Adrenal gland (tissue), 12 donors: ENCODE results near the gene TNNT2. TPM values are rescaled to one million over a fixed set of nuclear protein-coding genes. Genes with fewer than 3 reads are reported as not detected.

Experiments used
- DNase-seq, 7 donors: peaks; one replicate each; pipeline ENCODE4 v3.0.0-alpha.2; 2019 to 2020
- H3K27ac ChIP-seq, 5 donors: fragments of 200-600 bp; sonication (generic) in 4 of 5; 1 replicate in 3 of 5; 2 replicates in 2 of 5; pipeline versions ENCODE4 v1.5.1 to v1.8.0; 2016 to 2020; ENCODE audit warnings: mild to moderate bottlenecking in 1 of 5
- H3K27me3 ChIP-seq: fragments of 200-600 bp; 2 replicates; pipeline ENCODE4 v1.8.0; 2021
- H3K36me3 ChIP-seq, 2 donors: fragments of 200-600 bp; replicated peaks in 1 of 2; 1 replicate in 1 of 2; 2 replicates in 1 of 2; pipeline versions ENCODE4 v1.5.1 to v1.8.0; 2018 to 2022
- H3K4me1 ChIP-seq, 2 donors: fragments of 200-600 bp; replicated peaks in 1 of 2; 1 replicate in 1 of 2; 2 replicates in 1 of 2; pipeline versions ENCODE4 v1.5.1 to v1.8.0; 2018 to 2021
- H3K4me3 ChIP-seq, 4 donors: fragments of 200-600 bp; sonication (generic) in 3 of 4; one replicate each; pipeline ENCODE4 v1.5.1; 2016 to 2018
- H3K9me3 ChIP-seq, 3 donors: fragments of 200-600 bp; sonication (generic) in 1 of 3; replicated peaks in 1 of 3; 1 replicate in 2 of 3; 2 replicates in 1 of 3; pipeline versions ENCODE4 v1.5.1 to v1.8.0; 2016 to 2021
- POLR2A ChIP-seq, 2 donors: fragments of 450-650 bp; IDR thresholded peaks; one replicate each; pipeline ENCODE4 v1.6.1; 2017; ENCODE audit warnings: antibody characterized with exemption in 2 of 2, mild to moderate bottlenecking in 2 of 2, moderate library complexity in 1 of 2
- WGBS, 4 donors: extraction: QIAGEN DNeasy Blood & Tissue Kit in 2 of 4; methylation state at CpG; one replicate each; pipeline versions ENCODE4 v1.1.5 to v1.1.7; 2013 to 2017; 5-methylcytosine and 5-hydroxymethylcytosine counted together
- intact Hi-C, 2 donors: fragments of 100-400 bp; cut with DNase I; formaldehyde crosslinking; loops; one replicate each; pipeline versions ENCODE4 v1.14.1 to v1.15.0; 2022 to 2023
- polyA plus RNA-seq, 3 donors: library from polyadenylated mRNA; stranded (reverse); fragments of 200-250 nt in 2 of 3; fragments of 350-450 nt in 1 of 3; fragmentation: Illumina TruSeq in 1 of 3; extraction: RNeasy Lipid Tissue Mini Kit (QIAGEN cat#74804) in 1 of 3; gene quantifications; one replicate each; pipeline ENCODE4 v1.2.3, GENCODE V29; 2013 to 2014
- total RNA-seq, 9 donors: library from RNA; depleted of rRNA in 4 of 9; stranded (reverse); fragments of >200 nt in 4 of 9; fragments of 120-200 nt in 1 of 9; fragmentation: NEBNext Ultra II Directional in 1 of 9; extraction: Animal tissue kit (Norgen Biotek cat#: 25700) in 1 of 9; gene quantifications; one replicate each; pipeline versions ENCODE4 v1.1.0 to v1.2.4, GENCODE V29; 2013 to 2023
- TF ChIP-seq, protein P1 (sequence below), 6 experiments: fragments of 450-650 bp in 4 of 6; fragments of 200-600 bp in 2 of 6; sonication (generic) in 1 of 6; IDR thresholded peaks; 1 replicate in 5 of 6; 2 replicates in 1 of 6; pipeline versions ENCODE4 v1.5.1 to v1.8.0; 2016 to 2021; ENCODE audit warnings: antibody characterized with exemption in 6 of 6, mild to moderate bottlenecking in 2 of 6, moderate library complexity in 1 of 6
- donor health status: healthy with polysubstance abuse.
- donor health status: Bipolar disorder and iron deficiency.
- donor health status: DM: yes; HTN: yes; CAD: no.
- donor health status: DM: no; HTN: no; CAD: no.
- donor health status: DM: no; HTN: no; CAD: no.
- donor health status: DM: yes; HTN: yes; CAD: no.

TNNT2 gene
- total and polyA plus RNA-seq, 12 donors: 0.39 to 37.3 (median 3.8) TPM; not detected in 2

- H3K27ac ChIP-seq: no peak overlapping the region
- intact Hi-C loops: no loop called here
- no peak for TF ChIP-seq POLR2A (IDR thresholded peaks at IDR 0.05)
- TF ChIP-seq, protein P1, sequence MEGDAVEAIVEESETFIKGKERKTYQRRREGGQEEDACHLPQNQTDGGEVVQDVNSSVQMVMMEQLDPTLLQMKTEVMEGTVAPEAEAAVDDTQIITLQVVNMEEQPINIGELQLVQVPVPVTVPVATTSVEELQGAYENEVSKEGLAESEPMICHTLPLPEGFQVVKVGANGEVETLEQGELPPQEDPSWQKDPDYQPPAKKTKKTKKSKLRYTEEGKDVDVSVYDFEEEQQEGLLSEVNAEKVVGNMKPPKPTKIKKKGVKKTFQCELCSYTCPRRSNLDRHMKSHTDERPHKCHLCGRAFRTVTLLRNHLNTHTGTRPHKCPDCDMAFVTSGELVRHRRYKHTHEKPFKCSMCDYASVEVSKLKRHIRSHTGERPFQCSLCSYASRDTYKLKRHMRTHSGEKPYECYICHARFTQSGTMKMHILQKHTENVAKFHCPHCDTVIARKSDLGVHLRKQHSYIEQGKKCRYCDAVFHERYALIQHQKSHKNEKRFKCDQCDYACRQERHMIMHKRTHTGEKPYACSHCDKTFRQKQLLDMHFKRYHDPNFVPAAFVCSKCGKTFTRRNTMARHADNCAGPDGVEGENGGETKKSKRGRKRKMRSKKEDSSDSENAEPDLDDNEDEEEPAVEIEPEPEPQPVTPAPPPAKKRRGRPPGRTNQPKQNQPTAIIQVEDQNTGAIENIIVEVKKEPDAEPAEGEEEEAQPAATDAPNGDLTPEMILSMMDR (IDR thresholded peaks at IDR 0.05): no peak
- no peak overlapping the region for H3K4me3 ChIP-seq
- 85 to 94% (median 91%) methylated on average over 2 to 5 of the region's 5 CpGs for WGBS, 4 donors
- H3K27me3 ChIP-seq: no peaks in the 10 kb centered on the region
- no peak for DNase-seq
- H3K4me1 ChIP-seq: no peaks in the 10 kb centered on the region
- no peaks in the 10 kb centered on the region for H3K36me3 ChIP-seq
- no peaks in the 10 kb centered on the region for H3K9me3 ChIP-seq
Observed at GRCh38 chr1:201316556-201316955, 60.9 kb downstream of the TNNT2 start.

DNA sequence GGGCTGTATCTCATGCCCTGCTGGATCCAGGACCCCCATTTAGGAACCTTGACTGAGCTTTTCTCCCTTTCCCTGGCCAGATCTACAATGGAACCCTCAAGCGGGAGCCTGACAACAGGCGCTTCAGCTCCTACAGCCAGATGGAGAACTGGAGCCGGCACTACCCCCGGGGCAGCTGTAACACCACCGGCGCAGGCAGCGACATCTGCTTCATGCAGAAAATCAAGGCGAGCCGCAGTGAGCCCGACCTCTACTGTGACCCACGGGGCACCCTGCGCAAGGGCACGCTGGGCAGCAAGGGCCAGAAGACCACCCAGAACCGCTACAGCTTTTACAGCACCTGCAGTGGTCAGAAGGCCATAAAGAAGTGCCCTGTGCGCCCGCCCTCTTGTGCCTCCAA lies 64.4 kb downstream of the TNNT2 start:
- 73 to 93% (median 89%) methylated on average over 4 to 16 of the region's 16 CpGs for WGBS, 4 donors
- peaks cover 13% of the 10 kb centered on the region for H3K27me3 ChIP-seq
- no peaks in the 10 kb centered on the region for H3K9me3 ChIP-seq
- H3K36me3 ChIP-seq: no peaks in the 10 kb centered on the region
- no peak for DNase-seq
- H3K4me3 ChIP-seq: no peak overlapping the region
- intact Hi-C loops: no loop called here
- no peak for TF ChIP-seq POLR2A (IDR thresholded peaks at IDR 0.05)
- TF ChIP-seq, protein P1 (IDR thresholded peaks at IDR 0.05): no peak
- H3K27ac ChIP-seq: no peak overlapping the region
- H3K4me1 ChIP-seq: no peaks in the 10 kb centered on the region

DNA sequence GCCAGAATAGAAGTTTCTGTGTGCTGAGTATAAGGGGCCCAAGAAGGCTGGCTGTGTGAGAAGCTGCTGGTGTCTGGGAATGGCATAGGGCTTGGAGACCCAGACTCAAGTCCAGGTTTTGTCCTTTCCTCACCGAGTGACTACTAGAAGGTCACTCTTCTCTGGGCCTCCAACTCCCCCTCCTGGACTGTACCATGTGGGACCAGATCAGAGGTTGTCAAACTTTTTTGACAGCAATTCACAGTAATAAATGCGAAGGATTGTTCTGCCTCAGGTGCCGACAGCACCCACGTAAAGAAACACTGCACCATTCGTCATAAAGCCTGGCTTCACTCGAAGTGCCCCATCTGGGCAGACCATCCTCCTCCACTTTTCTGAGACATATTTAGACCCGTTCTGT lies 65.2 kb downstream of the TNNT2 start:
- peaks cover 13% of the 10 kb centered on the region for H3K27me3 ChIP-seq
- H3K36me3 ChIP-seq: no peaks in the 10 kb centered on the region
- WGBS, 4 donors: 71 to 90% (median 86%) methylated on average over 6 to 7 of the region's 7 CpGs
- no peak for DNase-seq
- H3K27ac ChIP-seq: no peak overlapping the region
- intact Hi-C loops: no loop called here
- H3K4me1 ChIP-seq: no peaks in the 10 kb centered on the region
- no peak overlapping the region for H3K4me3 ChIP-seq
- H3K9me3 ChIP-seq: no peaks in the 10 kb centered on the region
- TF ChIP-seq POLR2A (IDR thresholded peaks at IDR 0.05): no peak

DNA sequence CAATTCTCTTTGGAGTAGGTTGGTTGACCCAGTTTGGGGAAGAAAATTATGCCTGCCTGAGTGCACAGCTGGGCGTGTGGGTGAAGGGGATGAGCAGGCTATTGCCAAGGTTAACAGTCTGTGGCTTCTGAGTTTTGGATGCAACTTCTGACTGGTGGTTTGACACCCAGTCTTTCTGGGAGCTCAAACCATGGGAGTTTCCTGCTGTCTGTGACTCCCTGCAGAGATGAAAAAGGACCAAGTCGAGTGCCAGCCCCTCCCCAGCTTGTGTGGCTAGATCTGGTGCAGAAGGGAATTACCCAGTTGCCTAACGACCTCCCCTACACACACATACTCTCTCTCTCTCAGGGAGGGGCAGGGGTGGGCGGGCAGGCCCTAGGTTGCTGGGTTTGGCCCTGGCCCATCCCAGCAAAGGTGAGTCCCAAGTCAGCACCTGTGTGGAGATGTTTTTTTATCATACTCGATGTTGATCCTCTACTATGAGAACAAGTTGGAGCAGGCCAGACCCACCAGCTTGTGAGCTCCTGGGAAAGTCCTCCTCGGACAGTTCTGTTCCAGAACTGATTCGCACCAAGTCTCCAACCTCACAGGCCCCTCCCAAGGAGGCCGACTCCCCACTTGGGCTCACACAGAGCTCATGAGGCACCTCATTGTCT lies 66.0 kb downstream of the TNNT2 start:
- TF ChIP-seq POLR2A (IDR thresholded peaks at IDR 0.05): no peak
- TF ChIP-seq, protein P1 (IDR thresholded peaks at IDR 0.05): no peak
- Histone ChIP-seq H3K27me3 (peaks cover 13% of the 10 kb centered on the region), H3K4me3 (no peak overlapping the region), H3K36me3 (no peaks in the 10 kb centered on the region), H3K4me1 (no peaks in the 10 kb centered on the region), H3K27ac (no peak overlapping the region), H3K9me3 (no peaks in the 10 kb centered on the region)
- no peak for DNase-seq
- intact Hi-C loops: no loop called here
- WGBS, 4 donors: 56 to 76% (median 68%) methylated on average over 6 to 8 of the region's 8 CpGs

- peak in 1 of 7 donors; percentile 20 for DNase-seq
- WGBS, 4 donors: 68 to 84% (median 74%) methylated on average over 4 of the region's 4 CpGs
- intact Hi-C loops: no loop called here
- H3K27ac ChIP-seq: no peak overlapping the region
- no peaks in the 10 kb centered on the region for H3K9me3 ChIP-seq
- peaks cover 13% of the 10 kb centered on the region for H3K27me3 ChIP-seq
- no peaks in the 10 kb centered on the region for H3K4me1 ChIP-seq
- no peak overlapping the region for H3K4me3 ChIP-seq
- TF ChIP-seq, protein P1 (IDR thresholded peaks at IDR 0.05): no peak
- TF ChIP-seq POLR2A (IDR thresholded peaks at IDR 0.05): no peak
- no peaks in the 10 kb centered on the region for H3K36me3 ChIP-seq
Observed at GRCh38 chr1:201310986-201311355, 66.5 kb downstream of the TNNT2 start.
